NCI-H2227 treated with DMSO at 0.1 percent for 48 hours (cell line): Measurements from ENCODE around the gene SMIM41.
"Not testable (repeated sequence)": the region's sequence is repeated elsewhere in the genome, so short reads cannot be mapped to it uniquely, and the experiment has no call there.

Experiments used
- DNase-seq: peaks from one replicate; lab custom pipeline; 2025; lab: John Stamatoyannopoulos, UW

Gene SMIM41

DNA sequence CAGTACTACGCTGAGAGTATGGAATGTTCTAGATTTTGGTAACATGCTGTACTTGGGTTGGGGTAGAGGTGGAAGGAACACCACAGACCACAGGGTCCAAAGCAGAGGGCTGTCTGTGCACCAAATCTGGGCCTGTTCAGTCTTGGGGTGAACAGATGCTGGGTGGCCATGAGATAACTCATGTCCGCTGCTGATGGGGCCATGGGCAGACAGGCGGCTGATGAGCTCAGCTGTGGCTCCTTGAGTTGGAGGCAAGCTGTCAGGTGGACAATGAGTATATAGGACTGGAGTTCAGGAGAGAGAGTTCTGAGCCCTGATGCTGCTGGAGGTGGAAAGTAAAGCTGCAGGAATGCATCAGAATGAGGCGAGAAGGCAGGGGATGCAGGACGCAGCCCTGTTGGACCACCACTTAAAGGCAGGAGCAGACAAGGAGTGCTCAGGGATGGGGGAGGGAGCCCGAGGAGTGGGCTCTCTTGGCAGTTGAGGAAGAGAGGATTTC, 6.2 kb downstream of the SMIM41 start:
- DNase-seq: no peak

GRCh38 chr12:52086366-52086765, 6.9 kb downstream of the SMIM41 start:
- no peak for DNase-seq

DNA sequence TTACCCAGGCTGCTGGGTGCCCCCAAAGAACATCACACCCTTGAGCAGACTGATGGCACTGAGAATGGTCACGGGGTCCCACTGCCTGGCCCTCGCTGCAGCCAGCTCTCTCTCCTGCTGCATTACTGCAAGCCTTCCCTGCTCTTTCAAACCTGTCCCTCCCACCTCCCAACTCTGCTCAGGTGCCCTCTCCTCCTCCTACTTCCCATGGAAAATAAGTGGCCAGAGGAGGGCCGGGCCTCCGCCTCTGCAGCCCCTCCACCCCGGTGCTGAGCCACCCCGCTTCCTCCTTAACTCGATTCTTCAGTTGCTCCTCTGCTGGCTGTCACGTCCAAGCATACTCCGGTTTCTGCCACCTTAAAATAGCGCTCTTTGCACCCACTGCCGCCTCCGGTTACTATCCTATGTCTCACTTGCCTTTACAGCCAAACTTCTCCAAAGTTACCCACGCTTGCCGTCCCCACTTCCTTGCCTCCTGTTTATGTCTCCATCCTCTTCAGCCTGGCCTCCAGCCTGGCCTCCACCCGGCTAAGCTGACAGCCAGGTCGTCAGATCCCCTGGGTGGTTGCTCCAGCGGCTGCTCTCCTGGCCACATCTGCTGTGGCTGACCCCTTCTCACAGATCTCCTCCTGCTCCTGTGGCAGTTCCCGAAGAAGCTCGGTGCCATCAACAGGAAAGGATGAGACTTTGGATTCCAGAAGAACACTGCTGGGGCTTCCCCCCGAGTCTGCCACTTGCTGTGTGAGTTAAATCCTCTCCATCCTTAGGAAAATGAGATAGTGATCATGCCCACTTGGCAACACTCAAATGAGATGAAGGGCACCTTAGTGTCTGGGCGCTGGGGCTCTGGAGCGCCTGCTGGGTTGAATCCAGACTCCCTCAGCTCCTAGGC, 7.7 kb downstream of the SMIM41 start:
- DNase-seq: no peak

- DNase-seq: no peak
These were observed 8.7 kb downstream of the SMIM41 start for GRCh38 chr12:52087961-52088820.

- no peak for DNase-seq
These were observed 10.0 kb downstream of the SMIM41 start for GRCh38 chr12:52089491-52089890.

GRCh38 chr12:52090291-52090690, 10.8 kb downstream of the SMIM41 start:
- no peak for DNase-seq

DNA sequence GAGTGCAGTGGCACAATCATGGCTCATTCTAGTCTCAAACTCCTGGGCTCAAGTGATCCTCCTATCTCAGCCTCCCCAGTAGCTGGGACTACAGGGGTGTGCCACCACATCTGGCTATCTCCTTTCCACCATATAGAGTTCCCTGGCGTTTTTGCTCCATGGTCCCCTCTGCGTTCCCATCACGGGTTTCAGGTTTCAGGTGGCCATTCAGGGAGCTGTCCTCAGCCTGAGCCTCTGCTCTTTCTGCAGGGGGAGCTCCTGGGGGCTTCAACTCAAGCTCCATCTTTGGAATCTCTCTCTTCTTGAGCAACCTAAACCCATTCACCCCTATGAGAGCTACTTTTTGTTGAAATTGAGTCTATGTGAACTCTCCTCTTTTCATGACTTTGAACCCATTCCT, 11.6 kb downstream of the SMIM41 start:
- DNase-seq: no peak

DNA sequence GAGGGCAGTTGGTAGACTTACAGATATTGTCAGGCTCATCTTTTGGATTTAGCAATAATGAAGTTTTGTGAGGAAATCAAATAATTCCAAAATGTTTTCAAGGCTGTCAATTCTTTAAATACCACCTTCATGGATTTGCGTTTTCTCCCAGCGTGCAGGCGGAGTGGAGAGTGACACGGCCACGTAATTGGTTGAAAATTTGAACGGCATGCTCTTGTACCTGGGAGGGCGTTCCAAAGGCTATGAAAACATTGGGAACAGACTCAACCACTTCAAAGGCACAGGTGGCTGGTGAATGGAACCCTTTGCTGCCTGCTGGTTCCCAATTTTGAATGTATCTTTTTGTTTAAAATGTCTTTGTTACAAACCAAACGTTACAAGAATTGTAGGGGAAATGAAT, 12.4 kb downstream of the SMIM41 start:
- no peak for DNase-seq

GRCh38 chr12:52093346-52093745, 13.8 kb downstream of the SMIM41 start:
- DNase-seq: no peak

- DNase-seq: no peak
These were observed 17.0 kb downstream of the SMIM41 start for GRCh38 chr12:52096332-52097044.

GRCh38 chr12:52097045-52097666, 17.7 kb downstream of the SMIM41 start:
- DNase-seq: no peak

GRCh38 chr12:52104431-52105089, 25.1 kb downstream of the SMIM41 start:
- DNase-seq: not testable (repeated sequence)

GRCh38 chr12:52116222-52117125, 37.0 kb downstream of the SMIM41 start:
- not testable (repeated sequence) for DNase-seq

DNA sequence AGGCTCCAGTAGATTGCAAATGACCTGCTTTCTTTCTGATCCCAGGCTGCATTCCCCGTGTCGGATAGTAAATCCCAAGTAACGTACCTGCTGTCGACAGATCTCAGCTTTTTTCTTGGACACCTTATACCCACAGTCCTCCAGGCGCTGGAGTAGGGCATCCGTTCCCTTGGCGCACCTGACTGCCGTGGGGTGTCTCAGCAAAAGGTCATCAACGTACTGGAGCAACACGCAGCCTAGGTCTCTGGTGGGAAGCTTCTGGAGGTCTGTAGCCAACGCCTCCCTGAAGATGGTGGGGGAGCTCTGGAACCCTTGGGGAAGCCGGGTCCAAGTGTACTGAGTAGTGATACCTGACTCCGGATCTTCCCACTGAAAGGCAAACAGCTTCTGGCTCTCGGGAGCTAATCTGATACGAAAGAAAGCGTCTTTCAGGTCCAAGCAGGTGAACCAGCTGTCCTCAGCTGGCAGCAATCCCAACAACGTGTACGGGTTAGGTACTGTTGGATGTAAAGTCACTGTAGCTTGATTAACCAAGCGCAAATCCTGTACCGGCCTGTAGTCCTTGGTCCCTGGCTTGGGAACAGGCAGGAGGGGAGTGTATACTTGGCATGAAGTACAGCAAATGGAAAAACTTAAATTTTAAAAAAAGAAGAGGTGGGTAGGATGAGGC, 38.4 kb downstream of the SMIM41 start:
- DNase-seq: not testable (repeated sequence)

DNA sequence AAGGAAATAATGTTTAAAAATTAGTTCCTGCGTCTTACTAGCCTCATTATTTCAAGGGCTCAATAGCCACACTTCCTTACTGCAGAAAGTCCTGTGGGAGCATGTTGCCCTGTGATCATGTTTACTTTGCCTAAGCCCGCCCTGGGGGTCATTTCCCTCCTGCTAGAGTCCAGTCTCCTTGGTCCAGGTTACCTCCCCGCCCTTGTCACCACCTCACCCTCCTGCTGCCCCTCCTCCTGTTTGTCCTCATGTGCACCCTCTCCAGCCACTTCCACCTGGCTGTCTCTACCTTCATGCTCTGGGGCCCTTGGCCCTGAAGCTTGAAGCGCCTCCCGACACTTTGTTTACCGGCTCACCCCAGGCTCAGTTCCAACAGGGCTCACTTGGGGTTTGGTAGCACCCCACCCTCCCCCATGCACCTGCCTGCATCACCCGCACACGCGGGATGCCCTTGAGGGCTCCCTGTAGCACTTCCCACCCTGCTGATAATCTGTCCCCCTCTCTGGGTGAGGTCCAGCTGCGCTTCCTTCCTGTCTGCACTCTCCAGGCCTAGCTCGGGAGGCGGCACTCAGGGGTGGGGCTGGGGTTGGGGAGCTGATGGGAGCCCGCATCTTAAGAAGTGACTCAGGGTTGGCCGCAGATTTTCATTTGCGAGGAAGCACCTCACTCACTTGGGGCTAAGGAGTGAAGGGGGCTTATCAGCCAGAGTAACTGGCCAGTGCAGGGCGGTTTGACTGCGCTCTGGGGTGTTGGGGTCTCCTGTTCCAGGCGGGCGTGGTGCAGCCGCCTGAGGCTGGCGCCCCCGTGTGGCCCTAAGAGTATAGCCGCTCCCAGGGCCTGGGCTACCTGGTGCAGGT, 40.1 kb downstream of the SMIM41 start:
- no peak for DNase-seq

GRCh38 chr12:52120951-52121823, 41.7 kb downstream of the SMIM41 start:
- no peak for DNase-seq

GRCh38 chr12:52121824-52122539, 42.5 kb downstream of the SMIM41 start:
- DNase-seq: no peak
